ENCODE measurements around the gene YAP1.

DNA sequence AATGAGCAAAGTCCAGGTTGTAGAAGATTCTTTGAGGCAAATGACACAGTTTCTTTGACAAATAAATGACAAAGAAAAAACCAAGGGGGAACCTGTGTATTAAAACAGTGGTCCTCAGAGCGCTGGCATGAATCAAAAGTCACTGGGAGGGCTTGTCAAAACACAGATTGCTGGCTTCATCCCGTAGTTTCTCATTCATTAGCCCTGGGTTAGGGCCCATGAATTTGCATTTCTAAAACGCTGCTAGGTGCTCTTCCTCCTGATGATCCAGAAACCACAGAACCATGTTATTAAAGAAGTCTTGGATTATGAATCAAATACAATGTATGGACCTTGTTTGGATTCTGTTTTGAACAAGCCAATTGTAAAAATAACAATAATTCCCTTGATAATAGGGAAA, 92.7 kb downstream of the YAP1 start:
- TF ChIP-seq, protein P1, sequence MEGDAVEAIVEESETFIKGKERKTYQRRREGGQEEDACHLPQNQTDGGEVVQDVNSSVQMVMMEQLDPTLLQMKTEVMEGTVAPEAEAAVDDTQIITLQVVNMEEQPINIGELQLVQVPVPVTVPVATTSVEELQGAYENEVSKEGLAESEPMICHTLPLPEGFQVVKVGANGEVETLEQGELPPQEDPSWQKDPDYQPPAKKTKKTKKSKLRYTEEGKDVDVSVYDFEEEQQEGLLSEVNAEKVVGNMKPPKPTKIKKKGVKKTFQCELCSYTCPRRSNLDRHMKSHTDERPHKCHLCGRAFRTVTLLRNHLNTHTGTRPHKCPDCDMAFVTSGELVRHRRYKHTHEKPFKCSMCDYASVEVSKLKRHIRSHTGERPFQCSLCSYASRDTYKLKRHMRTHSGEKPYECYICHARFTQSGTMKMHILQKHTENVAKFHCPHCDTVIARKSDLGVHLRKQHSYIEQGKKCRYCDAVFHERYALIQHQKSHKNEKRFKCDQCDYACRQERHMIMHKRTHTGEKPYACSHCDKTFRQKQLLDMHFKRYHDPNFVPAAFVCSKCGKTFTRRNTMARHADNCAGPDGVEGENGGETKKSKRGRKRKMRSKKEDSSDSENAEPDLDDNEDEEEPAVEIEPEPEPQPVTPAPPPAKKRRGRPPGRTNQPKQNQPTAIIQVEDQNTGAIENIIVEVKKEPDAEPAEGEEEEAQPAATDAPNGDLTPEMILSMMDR (IDR thresholded peaks at IDR 0.05): no peak
- TF ChIP-seq POLR2A (IDR thresholded peaks at IDR 0.05): no peak
